ENCODE measurements around the gene SAE1. TPM values are rescaled to one million over a fixed set of nuclear protein-coding genes. Genes with fewer than 3 reads are reported as not detected.

Gene SAE1
- total and polyA plus RNA-seq, 8 donors: 16.2 to 373 (median 43.5) TPM

GRCh38 chr19:47226426-47227351 is 96.1 kb downstream of the SAE1 start:
- Histone ChIP-seq H3K4me3 (peak overlapping the region; percentile 57 to 99 (median 86)), H3K27me3 (no peaks in the 10 kb centered on the region), H3K9me3 (no peaks in the 10 kb centered on the region), H3K36me3 (peaks cover 2 to 24% (median 15%) of the 10 kb centered on the region in 4 donors), H3K27ac (peak overlapping the region; percentile 96 to 100 (median 99)), H3K4me1 (peaks cover 48 to 60% (median 54%) of the 10 kb centered on the region in 4 donors)
- intact Hi-C loops (cut with DNase I; ENCODE audit: low total_unique reads): no loop called here
- no peak for TF ChIP-seq EP300 (IDR thresholded peaks at IDR 0.05)
- peak; percentile 67 to 88 (median 75) for TF ChIP-seq POLR2AphosphoS5 (IDR thresholded peaks at IDR 0.05)
- peak in 2 of 4 donors; percentile 4 to 21 for TF ChIP-seq POLR2A (IDR thresholded peaks at IDR 0.05)
- TF ChIP-seq CTCF (IDR thresholded peaks at IDR 0.05): peak in 1 of 7 experiments; percentile 15
- DNase-seq: peak; percentile 80 to 86
- WGBS, 5 donors: 2 to 8% (median 4%) methylated on average over 39 to 55 of the region's 56 CpGs

- 0 to 4% (median 1%) methylated on average over 24 to 27 of the region's 27 CpGs for WGBS, 5 donors
- DNase-seq: peak; percentile 84 to 94
- Histone ChIP-seq H3K27ac (peak overlapping the region; percentile 96 to 100 (median 99)), H3K4me1 (peaks cover 57 to 68% (median 61%) of the 10 kb centered on the region in 4 donors), H3K9me3 (no peaks in the 10 kb centered on the region), H3K27me3 (no peaks in the 10 kb centered on the region), H3K36me3 (peaks cover 0 to 15% (median 7%) of the 10 kb centered on the region in 4 donors), H3K4me3 (peak overlapping the region; percentile 57 to 99 (median 86))
- intact Hi-C loops (cut with DNase I; ENCODE audit: low total_unique reads): no loop called here
- TF ChIP-seq POLR2A (IDR thresholded peaks at IDR 0.05) (peak in 1 of 4 donors; percentile 38), CTCF (IDR thresholded peaks at IDR 0.05) (no peak), EP300 (IDR thresholded peaks at IDR 0.05) (no peak), POLR2AphosphoS5 (IDR thresholded peaks at IDR 0.05) (peak in 2 of 3 donors; percentile 30 to 43)
Measured at GRCh38 chr19:47227352-47228167, 96.9 kb downstream of the SAE1 start.

GRCh38 chr19:47228168-47228936 is 97.7 kb downstream of the SAE1 start:
- Histone ChIP-seq H3K4me1 (peaks cover 60 to 74% (median 63%) of the 10 kb centered on the region in 4 donors), H3K9me3 (no peaks in the 10 kb centered on the region), H3K36me3 (peaks cover 0 to 13% (median 4%) of the 10 kb centered on the region in 4 donors), H3K4me3 (peak overlapping the region; percentile 57 to 99 (median 86)), H3K27me3 (no peaks in the 10 kb centered on the region), H3K27ac (peak overlapping the region; percentile 96 to 100 (median 99))
- intact Hi-C loops (cut with DNase I; ENCODE audit: low total_unique reads): no loop called here
- WGBS, 5 donors: 2 to 7% (median 7%) methylated on average over 12 to 50 of the region's 50 CpGs
- TF ChIP-seq POLR2A (IDR thresholded peaks at IDR 0.05): no peak
- no peak for TF ChIP-seq CTCF (IDR thresholded peaks at IDR 0.05)
- peak; percentile 45 to 68 for DNase-seq

Measured in stomach (tissue), 9 donors.